ENCODE data around the gene EHBP1. TPM values are rescaled to one million over a fixed set of nuclear protein-coding genes. Genes with fewer than 3 reads are reported as not detected.

EHBP1 gene
- total RNA-seq, 4 donors from 2014 or later, result 11.1 to 19.0 (median 15.4) TPM

DNA sequence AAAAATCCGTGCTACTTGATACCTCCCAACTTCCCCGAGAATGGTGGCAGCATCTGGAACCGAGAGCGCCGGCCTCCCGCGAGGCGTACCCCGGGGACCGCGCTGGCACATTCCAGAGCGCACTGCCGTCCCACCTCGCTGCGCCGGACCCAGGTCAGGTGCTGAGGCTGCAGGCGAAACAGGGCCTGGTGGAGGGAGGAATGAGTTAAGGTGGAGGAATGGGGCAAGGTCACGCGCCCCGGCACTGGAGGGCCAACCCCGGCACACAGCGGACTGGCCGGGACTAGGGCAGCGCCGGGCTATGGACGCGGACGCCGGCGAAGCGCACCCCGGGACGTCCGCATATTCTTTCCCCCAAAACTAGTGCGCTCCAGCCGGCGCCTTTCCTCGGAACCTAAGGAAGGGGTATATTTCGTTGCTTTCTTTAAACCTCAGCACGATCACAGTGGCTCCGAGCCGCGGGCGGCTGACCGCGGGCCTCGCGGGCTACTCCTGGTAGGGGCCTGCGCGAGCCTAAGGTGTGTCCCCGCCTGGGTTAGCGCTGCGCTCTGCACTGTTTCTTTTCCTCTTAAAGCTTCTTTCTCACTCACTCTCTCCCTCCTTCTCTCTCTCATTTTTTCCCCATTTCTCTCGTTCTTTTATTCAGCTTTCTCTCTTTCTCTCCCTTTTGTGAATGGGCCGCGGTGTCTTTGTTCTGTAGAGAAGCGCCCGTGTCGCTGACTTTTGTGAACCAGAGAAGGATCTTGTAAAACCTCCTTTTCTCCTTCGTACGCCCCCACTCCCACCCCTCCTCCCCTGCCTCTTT is 343.1 kb downstream of the EHBP1 start:
- Histone ChIP-seq H3K9me3 (no peaks in the 10 kb centered on the region), H3K27me3 (peaks cover 91 to 93% (median 92%) of the 10 kb centered on the region in 3 donors), H3K4me1 (peaks cover 6 to 21% of the 10 kb centered on the region in 2 donors), H3K36me3 (peaks cover 0 to 4% of the 10 kb centered on the region in 2 donors), H3K4me3 (no peak overlapping the region), H3K27ac (no peak overlapping the region)
- ATAC-seq (no peak), DNase-seq (no peak)
- intact Hi-C loops (cut with DNase I; ENCODE audit: low total_unique reads) (no loop called here), in situ Hi-C loops (cut with MboI; ENCODE audit: low sequenced_read_pairs in 4 of 4) (no loop called here)
- TF ChIP-seq CTCF (IDR thresholded peaks at IDR 0.05 in 4 of 5, conservative IDR thresholded peaks at IDR 0.05 in 1 of 5) (no peak), POLR2A (IDR thresholded peaks at IDR 0.05) (no peak)

DNA sequence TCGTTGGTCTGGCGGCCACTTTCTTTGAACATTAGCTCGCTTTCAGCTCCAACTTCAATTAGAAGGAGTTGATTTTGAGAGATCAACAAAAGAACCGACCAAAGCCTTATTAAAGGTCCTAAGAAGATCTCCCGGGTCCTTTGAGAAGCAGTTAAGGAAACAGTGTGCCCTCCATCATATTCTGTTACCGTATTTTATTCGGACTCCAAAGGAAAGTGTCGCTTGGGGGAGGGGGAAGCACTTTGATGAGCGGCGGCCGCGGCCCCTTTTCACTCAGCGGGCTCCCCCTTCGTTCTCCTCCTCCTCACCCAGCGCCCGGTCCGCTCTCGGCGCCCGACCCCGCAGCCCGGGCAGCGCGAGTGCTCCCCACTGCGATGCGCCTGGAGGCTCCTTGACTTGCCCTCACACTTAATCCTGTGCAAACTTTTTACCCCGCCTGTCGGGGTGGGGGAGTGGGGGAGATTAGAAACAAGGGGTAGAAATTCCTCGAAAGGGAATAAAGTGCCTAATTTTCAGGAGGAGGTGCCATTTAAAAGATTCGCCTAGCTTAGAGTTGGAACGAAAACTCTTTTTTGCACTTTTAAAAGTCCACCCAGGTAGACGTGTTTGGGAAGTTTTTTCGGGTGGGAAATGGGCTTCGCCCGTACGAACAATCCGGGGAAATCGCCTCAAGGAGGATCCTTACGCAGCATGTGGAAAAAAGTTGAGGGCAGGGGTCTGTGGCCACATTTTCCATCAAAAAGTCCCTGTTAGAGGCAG is 343.9 kb downstream of the EHBP1 start:
- H3K4me1 ChIP-seq, result peaks cover 6 to 25% of the 10 kb centered on the region in 2 donors
- in situ Hi-C loops (cut with MboI; ENCODE audit: low sequenced_read_pairs in 4 of 4) (no loop called here), intact Hi-C loops (cut with DNase I; ENCODE audit: low total_unique reads) (no loop called here)
- H3K27me3 ChIP-seq, result peaks cover 97% of the 10 kb centered on the region in 3 donors
- ATAC-seq (no peak), DNase-seq (no peak)
- no peak for TF ChIP-seq CTCF (IDR thresholded peaks at IDR 0.05 in 4 of 5, conservative IDR thresholded peaks at IDR 0.05 in 1 of 5)
- TF ChIP-seq POLR2A (IDR thresholded peaks at IDR 0.05), result no peak
- H3K9me3 ChIP-seq, result no peaks in the 10 kb centered on the region
- H3K4me3 ChIP-seq, result peak overlapping the region; percentile 57 to 71 (median 58)
- no peak overlapping the region for H3K27ac ChIP-seq
- H3K36me3 ChIP-seq, result peaks cover 0 to 4% of the 10 kb centered on the region in 2 donors

- intact Hi-C loops (cut with DNase I; ENCODE audit: low total_unique reads), result no loop called here
- Histone ChIP-seq H3K4me1 (peaks cover 6 to 25% of the 10 kb centered on the region in 2 donors), H3K36me3 (peaks cover 0 to 4% of the 10 kb centered on the region in 2 donors), H3K27me3 (peaks cover 97% of the 10 kb centered on the region in 3 donors), H3K9me3 (no peaks in the 10 kb centered on the region), H3K4me3 (peak overlapping the region; percentile 57 to 71 (median 58)), H3K27ac (no peak overlapping the region)
- DNase-seq (no peak), ATAC-seq (peak; percentile 25 to 31)
- TF ChIP-seq CTCF (IDR thresholded peaks at IDR 0.05 in 4 of 5, conservative IDR thresholded peaks at IDR 0.05 in 1 of 5) (no peak), POLR2A (IDR thresholded peaks at IDR 0.05) (no peak)
- in situ Hi-C loops (cut with MboI; ENCODE audit: low sequenced_read_pairs in 4 of 4), result no loop called here
Measured at GRCh38 chr2:63049970-63050333, 344.4 kb downstream of the EHBP1 start.

DNA sequence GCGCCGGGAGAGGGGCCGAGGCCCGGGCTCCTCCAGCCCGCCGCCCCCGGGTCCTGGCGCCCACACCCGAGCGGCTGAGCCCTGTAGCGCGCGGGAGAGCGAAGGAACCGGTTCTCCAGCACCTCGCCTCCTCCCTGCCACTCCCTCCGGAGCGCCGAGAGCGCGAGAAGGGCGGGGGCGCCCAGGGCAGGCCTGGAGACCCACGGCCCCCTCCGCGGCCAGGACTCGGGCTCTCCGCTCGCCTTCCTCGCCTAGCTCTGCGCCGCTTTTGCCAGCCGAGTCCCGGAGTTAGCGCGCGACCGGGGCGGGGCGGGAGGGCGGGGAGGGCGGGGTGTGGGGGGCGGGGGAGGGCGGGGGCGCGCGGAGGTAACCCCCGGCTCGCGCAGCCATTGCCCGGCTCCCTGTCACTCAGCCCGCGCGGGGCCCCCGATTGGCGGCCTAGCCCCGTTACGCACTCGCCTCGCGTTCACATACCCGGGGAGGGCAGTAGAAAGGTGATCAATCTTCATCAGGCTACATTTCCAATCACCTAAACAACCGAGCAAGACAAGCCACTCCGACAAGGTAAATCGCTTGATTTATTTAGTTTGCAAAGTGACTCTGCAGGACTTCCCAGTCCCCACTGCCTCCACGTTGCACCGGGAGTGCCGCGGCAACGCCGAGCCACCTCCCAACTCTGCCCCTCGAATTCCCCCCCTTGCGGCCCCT is 345.0 kb downstream of the EHBP1 start, which contains the start of gene OTX1:
OTX1 (plus strand) TSS at position 497 of the 708 bp plus-strand sequence. CDS start 2,161 bp downstream, outside the sequence.
- DNase-seq, result no peak
- intact Hi-C loops (cut with DNase I; ENCODE audit: low total_unique reads), result no loop called here
- Histone ChIP-seq H3K36me3 (peaks cover 0 to 4% of the 10 kb centered on the region in 2 donors), H3K27ac (no peak within 1 kb of the TSS), H3K27me3 (peaks cover 97 to 99% (median 97%) of the 10 kb centered on the region in 3 donors), H3K4me1 (peaks cover 6 to 29% of the 10 kb centered on the region in 2 donors), H3K9me3 (no peaks in the 10 kb centered on the region), H3K4me3 (peak within 1 kb of the TSS; percentile 57 to 71 (median 58))
- in situ Hi-C loops (cut with MboI; ENCODE audit: low sequenced_read_pairs in 4 of 4), result no loop called here
- TF ChIP-seq CTCF (IDR thresholded peaks at IDR 0.05 in 4 of 5, conservative IDR thresholded peaks at IDR 0.05 in 1 of 5) (no peak), POLR2A (IDR thresholded peaks at IDR 0.05) (no peak)
- peak; percentile 35 to 60 for ATAC-seq

All from gastrocnemius medialis (tissue), 4 donors.